ENCODE data around the gene ACOT11.
A peak's percentile ranks its signal among the peaks of the same experiment; 100 is the strongest.

The ACOT11 gene

DNA sequence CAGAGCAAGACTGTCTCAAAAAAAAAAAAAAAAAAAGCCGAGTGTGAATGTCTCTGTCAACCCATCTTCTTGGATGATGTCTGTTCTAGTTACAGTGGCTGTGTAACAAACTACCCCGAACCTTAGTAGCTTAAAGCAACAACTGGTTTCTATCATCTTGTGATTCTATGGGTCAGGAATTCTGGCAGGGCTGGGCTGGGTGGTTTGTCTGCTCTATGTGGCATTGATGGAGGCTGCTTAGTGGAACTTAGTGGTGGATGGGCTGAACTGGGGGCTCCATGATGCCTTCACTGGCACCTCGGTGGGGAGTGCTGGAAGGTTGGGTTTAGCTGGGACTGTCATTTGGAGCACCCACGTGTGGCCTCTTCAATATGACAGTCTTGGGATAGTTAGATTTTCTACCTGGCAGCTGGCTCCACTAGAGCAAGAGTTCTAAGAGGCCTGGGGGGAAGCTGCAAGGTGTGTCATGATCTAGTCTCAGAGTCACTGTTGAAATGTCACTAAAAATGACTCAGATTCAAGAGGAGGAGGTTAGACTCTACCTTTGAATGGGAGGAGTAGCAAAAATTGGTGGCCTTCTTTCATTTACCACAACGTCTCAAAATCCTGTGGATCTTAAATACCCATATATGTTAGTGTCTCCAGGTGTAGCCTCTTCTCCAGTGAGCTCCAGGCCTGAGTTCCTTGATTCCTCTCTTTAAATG lies 18.6 kb downstream of the ACOT11 start:
- DNase-seq = no peak

DNA sequence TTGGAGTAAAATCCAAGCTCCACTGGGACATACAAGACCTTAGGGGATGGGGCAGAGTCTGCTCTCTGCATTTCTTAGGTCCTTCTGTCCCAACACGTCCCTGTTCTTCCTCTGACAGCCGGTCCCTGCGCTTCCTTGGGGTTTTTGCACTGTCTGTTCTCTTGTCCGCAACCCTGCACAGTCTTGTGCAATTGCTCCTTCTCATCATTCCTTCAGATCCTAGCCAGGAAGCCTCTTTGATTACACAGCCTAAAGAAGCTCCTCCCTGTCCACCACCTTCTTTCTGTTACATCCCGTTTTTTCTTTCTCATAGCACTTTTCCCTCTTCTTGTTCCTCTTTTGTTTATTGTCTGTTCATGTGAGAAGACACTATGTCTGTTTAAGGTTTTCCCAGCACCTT lies 19.9 kb downstream of the ACOT11 start:
- peak; percentile 85 for DNase-seq

DNA sequence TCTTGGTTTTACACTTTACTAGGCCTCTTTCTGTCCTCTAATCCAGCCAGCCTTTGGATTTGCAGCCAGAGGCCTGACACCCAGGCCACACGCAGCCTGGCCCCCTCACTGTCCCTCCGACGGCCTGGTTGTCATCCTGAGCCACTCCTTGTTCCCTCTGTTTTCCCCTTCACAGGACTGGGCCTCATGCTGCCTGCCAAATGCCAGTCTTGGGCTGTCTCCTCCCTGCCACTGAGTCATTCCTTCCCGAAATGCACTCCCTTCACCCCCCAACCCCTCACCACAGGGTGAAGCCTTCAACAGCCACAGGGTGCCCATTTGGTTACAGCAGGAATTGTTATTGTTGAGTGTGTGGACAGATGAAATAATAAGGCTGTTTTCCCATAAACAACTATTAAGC lies 21.3 kb downstream of the ACOT11 start:
- DNase-seq = no peak

DNA sequence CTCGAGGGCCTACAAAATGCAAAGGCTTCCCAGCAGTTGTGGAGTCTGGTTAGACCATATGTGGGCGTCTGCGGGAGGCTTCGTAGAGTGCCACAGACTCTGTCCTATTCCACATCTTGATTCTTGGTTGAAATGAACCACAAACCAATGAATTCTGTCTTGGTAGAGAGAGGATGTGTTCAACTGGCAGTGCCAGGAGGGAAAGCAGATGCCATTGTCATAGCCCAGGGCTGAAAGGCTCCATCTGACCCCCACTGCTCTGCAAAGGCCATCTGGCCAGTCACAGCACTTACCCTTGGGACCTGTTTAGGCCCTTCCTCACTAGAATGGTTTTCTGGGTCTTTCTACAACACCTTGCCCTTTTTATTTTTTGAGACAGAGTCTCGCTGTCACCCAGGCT lies 22.1 kb downstream of the ACOT11 start:
- no peak for DNase-seq

DNA sequence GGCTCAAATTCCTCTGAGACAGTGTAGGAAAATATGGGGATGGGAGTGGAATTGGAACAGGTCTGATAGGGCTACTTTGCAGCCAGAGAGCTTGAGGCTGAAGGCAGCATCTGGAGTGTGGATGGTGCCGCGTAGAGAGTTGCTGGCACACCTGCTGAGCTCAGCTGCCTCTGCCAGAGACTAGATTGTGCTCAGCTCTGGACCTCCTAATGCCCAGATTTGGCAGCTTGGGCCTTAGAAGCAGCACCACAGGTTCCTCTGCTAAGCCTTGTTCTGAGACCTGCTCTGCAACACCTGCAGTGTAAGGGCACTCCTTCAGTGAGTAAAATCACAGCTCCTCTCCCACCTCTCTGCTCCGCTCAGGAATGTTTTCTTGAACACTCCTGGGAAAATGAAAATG lies 23.3 kb downstream of the ACOT11 start:
- DNase-seq = no peak

DNA sequence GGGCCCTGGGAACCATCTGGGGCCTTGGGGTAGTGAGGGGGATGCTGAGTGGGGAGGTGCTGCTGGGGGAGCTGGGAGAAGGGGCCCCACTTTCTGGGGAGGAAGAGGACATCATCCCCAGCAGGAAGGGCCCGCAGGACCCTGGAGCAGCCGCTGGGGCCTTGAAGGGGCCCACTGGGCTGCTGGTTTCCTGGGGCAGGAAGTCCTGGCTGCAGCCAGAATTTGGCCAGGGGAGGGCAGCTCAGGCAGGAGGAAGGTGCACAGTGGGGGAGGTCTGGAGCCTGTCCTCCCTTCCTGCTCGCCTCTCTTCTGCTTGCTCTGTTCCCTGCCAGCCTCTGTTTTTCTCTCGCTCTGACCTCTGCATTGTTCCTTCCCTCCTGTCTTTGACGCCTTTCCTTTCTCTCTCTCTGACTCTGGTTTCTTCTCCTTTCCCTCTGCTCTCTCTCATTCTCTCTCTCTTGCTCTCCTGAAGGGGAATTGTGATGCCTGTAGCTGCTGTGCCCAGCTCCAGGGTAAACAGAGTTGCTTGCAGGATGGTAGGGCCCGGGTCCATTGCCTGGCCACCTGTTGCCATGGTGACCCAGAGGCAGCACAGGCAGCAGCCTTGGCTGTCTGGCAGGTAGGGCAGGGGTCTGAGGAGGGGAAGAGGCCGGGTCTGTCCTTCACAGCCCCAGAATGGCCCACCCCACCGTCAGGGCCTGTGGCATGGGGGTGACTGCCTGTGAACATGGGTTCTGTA lies 23.9 kb downstream of the ACOT11 start:
- no peak for DNase-seq

DNA sequence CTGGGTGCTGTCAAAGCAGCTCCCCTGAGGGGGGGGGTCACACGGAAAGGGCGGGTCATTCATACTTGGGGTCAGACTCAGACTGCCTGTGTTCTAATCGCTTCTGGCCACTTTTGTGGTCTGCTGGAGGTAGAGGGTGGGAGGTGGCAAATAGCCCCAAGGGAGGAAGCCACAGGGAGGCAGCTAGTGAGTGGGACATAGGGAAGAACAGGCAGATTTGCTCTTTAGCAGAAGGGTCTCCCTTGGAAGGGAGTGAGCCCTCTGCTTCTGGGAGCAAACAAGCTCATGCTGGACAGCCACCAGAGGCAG lies 24.5 kb downstream of the ACOT11 start:
- DNase-seq = no peak

DNA sequence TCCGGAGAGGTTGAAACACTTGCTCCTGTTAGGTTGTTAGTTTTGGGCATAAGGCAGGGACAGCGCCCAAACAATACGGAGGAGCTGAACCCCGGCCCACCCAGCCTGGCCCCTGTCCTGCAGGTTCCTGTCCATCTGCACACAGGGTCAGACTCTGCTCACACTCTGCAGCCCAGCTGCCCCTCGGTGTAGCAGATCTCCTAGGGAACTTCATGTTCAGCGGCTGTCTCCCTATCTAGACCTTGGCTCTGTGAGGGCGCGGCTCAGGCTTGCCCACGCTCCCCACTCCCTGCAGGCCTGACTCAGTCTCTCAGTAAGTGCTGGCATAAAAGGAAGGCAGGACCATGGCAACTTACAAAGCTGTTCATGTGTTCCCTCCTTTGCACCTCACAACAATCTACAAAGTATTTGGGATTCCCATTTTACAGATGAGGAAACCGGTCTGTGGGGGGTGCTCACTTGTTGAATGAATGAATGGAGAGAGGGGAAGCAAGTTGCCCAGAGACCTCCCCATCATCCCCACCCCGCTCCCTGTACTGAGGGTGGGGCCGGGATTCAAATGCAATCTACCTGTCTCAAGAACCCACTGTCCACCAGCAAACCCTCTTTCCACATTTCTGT lies 26.2 kb downstream of the ACOT11 start:
- DNase-seq = no peak

DNA sequence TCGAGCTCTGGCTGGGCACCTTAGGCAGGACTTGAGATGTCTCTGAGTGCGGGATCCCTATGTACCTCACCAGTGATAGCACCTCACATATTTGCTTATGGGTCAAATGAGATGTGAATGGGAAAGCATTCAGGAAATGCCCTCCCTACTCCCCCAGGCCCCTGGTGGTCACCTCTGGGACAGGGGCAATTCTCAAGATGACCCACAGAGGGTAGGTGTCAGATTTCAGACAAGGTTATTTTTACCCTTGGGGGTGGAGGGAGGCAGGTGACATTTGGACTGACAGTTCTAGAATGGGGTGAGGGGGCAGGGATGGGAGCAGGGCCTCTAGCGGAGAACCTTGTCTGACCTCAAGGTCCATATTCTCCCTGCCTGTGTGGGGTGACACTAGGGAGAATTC lies 27.1 kb downstream of the ACOT11 start:
- no peak for DNase-seq

DNA sequence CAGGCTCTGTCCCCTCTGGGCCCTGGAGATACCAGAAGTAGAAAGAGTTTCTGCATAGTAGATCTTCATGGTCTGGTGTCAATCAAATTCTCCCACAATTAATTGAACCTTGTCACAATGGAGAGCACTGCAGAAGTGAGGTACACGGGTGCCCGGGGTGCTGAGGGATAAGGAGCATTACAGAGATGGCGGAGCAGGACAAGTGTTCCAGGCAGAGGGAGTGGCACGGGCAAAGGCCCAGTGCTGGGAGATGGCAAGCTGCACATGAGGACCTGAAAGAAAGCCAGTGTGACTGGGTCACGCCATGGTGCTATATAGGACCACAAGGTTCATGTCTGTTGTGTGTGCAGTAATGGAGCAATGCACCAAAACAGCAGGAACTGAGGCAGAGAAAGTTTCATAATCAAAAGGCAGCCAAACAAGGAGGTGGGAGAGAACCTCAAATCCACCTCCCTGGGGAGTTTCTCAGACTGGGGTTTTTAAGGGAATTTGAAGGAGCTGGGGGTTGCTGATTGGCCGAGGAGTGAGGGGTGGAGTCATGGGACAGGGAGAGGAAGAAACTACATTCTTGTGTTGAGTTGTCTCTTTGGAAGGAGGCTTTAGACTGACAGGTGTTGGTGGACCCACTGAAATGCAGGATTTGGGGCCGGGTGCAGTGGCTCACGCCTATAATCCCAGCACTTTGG lies 27.7 kb downstream of the ACOT11 start:
- no peak for DNase-seq

DNA sequence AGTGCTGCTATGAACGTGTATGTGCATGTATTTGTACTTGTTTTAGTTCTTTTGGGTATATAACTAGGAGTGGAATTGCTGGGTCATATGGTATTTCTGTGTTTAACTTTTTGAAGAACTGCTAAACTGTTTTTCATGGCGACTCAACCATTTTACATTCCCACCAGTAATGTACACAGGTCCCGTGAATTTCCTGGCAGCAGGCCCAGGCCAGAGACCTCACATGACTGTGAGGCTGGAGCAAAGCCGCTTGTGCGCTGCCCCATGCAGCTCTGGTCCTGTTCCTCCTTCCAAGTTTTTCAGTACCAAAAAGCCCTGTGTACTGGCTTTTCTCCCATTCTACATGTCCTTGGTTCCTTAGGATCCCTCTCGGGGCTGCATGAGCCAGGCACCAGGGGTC lies 29.6 kb downstream of the ACOT11 start:
- no peak for DNase-seq

DNA sequence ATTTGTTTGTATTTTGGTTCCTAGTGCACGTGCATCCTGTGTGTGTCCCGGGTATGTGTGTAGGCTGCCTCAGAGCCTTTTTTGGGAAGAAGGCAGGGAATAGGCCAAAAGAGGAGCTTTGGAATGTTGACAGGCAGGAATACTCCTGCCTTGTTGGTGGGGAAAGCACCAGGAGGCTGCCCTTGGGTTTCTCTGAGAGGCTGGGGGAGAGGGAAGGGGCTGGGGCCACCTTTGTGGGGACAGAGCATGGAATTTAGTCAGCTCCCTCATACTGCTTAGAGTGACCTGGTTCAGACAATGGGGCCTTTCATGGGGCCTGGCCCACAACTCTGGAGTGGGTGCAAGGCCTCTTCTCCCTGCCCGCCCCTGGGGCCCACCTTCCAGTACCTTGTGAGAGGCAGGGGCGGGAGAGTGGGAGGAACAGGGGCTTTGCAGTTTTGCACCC lies 31.3 kb downstream of the ACOT11 start:
- DNase-seq = no peak

DNA sequence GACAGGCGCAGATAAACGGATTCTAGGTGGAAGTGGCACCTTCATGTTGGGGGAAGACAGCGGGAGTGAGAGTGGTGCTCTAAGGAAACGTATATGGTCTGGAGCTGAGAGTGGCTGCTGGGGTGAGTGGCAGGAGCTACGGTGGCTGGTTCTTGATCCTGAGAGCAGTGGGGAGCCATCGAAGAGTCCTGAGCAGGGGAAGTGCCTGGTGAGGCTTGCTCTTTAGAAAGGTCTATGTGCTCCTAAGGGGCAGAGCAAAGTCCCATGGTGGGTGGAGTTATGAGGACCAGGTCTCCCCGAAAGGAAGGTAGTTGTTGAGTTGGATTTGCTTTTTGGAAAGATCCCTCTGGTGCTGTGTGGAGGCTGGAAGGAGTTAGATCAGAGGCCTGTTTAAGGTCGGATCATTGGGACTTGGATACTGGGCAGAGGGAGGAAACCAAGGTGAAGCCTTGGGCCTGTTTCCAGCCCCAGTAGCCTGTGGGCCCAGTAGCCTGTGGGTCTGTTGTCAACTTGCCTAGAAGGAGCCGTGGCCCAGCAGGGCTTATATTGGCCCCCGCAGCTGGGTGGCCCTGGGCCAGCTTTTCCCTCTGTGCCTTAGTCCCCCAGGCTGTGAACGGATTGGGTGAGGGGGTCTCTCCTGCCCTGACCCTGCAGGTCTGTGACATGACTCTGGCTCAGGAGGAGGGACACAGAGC lies 33.0 kb downstream of the ACOT11 start:
- DNase-seq = no peak

DNA sequence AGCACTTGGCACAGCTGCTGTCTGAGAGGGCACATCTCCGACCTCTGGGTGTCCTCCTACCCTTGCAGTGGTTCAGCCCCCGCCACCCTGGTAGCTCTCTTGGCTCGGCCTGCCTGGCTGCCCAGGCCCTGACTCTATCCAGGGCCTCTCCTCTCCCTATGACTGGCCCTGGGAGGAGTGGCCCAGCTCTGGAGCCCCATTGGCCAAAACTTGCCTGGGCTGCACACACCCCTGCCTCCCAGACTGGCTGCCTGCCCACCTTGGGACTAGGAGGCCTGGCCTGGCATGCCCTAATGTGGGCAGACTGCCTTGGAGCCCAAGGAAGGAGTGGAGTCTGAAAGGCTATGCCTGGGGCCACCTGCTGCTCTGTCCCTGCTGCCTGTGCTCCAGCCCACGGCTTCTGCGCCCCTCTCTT lies 33.6 kb downstream of the ACOT11 start:
- no peak for DNase-seq

DNA sequence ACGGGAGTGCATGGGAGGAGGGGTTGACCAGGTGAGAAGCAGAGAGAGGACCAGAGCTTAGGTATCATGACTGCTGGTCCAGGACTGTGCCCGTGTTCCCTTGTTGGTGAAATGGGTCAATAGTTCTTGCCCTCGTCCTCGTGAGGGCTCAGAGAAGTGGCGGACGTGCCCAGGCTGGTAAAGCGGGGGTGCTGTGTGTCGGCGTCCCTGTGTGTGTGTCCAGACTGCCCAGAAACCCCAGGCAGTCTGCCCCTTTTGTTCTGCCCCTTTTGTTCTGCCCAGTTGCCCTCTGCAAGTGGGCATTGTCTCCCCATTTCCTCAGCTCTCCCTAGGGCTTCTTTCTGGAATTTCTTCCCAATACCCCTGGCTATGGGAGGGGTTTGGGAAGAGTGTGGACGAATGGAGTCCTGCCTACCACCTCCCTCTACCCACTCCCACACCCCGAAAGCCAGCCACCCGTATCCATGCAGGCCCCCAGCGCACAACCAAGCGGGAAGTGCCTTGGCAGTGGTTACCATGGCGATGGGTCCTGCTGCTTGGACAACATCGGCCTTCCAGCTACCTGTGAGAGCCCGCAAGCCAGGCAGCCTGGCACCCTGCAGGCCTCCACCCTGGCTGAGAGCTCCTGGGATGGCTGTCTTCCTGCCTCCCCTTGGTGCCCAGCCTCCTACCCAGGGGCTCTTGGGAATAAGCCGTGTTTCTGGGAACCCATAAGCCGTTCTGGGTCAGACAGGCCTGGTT lies 34.7 kb downstream of the ACOT11 start:
- no peak for DNase-seq

DNA sequence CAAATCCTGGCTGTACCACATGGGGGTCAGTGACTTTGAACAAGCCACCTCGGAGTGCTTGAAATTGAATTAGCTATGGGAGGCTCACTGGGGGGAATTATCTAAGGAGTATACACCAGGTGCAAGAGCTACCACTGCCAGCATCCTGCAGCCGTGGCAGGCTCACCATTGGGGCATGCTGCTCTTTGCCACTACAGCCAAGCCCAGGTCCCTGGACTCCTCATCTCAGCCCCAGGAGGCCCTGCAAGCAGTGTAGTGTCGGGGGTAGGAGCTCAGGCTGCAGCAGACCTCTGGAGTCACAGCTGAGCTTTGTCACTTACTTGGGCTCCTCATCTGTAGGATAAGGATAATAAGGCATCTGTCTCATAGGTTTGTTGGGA lies 35.3 kb downstream of the ACOT11 start:
- no peak for DNase-seq

DNA sequence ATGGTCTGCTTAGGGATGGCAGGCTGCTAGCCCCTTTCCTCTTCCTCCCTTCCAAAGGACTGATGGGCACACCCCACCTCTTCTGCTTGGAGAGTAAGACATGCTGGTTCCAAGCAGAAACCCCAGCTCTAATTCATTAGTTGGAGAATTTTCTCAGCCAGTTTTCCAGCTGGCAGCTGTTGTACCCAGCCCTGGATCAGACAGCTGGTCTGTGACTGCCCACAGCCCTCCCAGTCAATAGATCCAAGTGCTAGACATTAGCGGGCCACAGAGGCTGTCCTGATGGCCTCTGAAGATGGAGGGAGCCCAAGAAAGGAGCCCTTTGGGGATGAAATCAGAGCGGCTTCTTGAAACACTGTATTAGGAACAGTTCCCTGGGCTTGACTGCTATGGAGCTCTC lies 35.8 kb downstream of the ACOT11 start:
- no peak for DNase-seq

DNA sequence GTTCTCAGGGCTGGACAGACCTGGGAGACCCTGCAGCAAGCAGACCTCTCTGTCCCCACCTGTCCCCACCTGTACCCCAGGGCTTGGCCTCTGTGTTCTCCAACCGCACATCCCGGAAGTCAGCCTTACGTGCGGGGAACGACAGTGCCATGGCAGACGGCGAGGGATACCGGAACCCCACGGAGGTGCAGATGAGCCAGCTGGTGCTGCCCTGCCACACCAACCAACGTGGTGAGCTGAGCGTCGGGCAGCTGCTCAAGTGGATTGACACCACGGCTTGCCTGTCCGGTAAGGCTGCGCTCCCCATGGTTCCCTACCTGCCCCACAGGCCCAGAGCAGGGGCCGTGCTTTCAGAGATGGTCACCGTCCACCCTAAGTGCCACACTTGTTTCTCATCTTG lies 36.5 kb downstream of the ACOT11 start:
- no peak for DNase-seq

DNA sequence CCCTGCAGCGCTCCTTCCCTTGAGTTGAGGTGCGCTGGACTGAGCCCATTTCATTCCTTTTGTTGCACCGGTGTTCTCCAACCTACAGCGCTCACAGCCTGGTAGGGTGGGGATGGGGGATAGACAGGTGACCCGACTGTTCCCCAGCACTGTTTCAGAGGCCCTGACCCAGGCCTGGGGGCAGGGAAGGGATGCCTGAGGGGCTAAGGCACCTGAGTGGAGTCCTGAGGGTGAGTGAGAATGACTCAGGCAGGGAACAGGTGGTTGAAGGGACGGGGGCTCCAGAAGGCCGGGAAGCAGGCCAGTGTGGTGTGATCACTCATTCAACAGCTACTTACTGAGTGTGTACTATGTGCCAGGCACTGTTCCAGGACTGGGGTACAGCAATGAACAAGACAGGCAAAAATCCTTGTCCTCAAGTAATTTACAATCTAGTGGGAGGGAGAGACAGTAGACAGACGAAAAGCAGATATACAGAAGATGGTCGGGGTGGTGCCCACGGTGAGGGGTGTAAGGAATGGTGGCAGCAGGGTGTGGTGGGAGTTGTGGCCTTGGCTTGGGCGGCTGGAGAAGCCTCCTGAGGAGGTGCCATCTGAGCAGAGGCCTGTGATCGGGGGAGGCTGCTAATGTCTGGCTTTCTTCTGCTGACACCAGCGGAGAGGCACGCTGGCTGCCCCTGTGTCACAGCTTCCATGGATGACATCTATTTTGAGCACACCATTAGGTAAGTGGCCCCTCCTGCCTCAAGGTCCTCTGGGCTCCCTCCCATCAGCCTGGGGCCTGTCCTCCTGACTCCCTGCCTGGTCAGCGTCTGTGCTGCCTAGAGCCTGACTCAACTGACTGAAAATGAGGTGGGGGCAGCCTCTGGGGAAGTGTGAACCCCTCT lies 37.4 kb downstream of the ACOT11 start:
- no peak for DNase-seq

DNA sequence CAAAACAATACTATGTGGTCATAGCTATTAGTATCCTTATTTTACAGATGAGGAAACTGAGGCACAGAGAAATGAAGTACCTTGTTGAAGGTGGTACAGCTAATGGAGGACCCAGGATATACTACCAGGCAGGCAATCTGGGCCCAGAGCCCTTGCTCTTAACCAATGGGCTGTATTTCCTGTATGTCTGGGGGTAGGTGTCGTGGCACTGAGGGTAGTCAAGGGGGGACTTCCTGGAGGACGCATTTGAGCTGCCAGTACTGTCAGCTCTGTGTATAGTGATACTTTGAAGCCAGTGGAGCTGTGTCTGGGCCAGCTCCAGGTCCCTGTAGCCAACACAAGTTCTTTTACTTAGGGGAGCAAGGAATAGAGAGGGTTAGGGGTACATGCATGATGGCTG lies 40.3 kb downstream of the ACOT11 start:
- DNase-seq = no peak

DNA sequence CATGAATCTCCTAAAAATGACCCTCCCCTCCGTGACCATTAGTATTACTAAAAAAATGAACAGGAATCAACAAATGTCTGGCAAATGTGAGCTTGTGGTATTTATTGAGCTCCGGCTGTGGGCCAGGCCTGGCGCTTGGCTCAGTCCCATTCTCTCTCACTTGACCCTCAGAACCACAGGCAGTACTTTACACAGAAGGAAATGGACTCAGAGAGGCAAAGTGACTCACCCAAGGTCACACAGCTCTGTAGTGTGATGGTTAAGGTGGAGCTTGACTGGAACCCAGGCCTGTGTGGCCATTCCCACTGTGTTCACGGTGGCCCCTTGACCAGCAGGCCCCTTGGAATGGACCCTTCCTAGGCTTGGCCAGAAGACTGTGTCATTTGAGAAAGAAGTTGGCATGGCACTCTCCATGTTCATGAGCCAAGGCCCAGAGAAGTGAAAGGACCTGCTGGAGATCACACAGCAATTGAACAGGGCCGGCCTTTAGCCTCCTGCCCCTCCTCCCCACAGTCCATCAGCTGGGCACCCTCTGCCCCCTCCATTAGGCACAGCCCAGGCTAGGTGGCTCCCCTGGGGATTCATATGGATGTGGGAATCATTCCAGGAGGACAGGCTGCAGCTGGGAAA lies 43.2 kb downstream of the ACOT11 start:
- no peak for DNase-seq
